Duodenal mucosa (tissue), 2 donors: ENCODE measurements around the gene RPS6KA4.
"Not testable (repeated sequence)": the region's sequence is repeated elsewhere in the genome, so short reads cannot be mapped to it uniquely, and the experiment has no call there.

Experiments used
- H3K27ac ChIP-seq: one replicate; pipeline ENCODE4 v1.7.0; 2013; ENCODE audit warnings: low read depth, low read length
- H3K27me3 ChIP-seq, 2 donors: one replicate each; pipeline ENCODE4 v1.7.0; 2013; ENCODE audit warnings: low read length in 2 of 2, control low read depth in 1 of 2; ENCODE audit not compliant: insufficient read depth in 2 of 2, control insufficient read depth in 1 of 2
- H3K36me3 ChIP-seq, 2 donors: one replicate each; pipeline ENCODE4 v1.7.0; 2013; ENCODE audit warnings: low read length in 2 of 2, control low read depth in 1 of 2; ENCODE audit not compliant: insufficient read depth in 2 of 2, control insufficient read depth in 1 of 2
- H3K4me1 ChIP-seq, 2 donors: one replicate each; pipeline ENCODE4 v1.7.0; 2013; ENCODE audit warnings: low read length in 2 of 2, control low read depth in 1 of 2; ENCODE audit not compliant: insufficient read depth in 2 of 2, control insufficient read depth in 1 of 2
- H3K4me3 ChIP-seq, 2 donors: one replicate each; pipeline ENCODE4 v1.7.0; 2013; ENCODE audit warnings: low read length in 2 of 2, low read depth in 1 of 2
- H3K9ac ChIP-seq, 2 donors: one replicate each; pipeline ENCODE4 v1.7.0; 2013; ENCODE audit warnings: low read length in 2 of 2, low read depth in 1 of 2
- H3K9me3 ChIP-seq, 2 donors: one replicate each; pipeline ENCODE4 v1.7.0; 2013; ENCODE audit warnings: low read length in 2 of 2, control low read depth in 1 of 2; ENCODE audit not compliant: control insufficient read depth in 1 of 2

The RPS6KA4 gene

DNA sequence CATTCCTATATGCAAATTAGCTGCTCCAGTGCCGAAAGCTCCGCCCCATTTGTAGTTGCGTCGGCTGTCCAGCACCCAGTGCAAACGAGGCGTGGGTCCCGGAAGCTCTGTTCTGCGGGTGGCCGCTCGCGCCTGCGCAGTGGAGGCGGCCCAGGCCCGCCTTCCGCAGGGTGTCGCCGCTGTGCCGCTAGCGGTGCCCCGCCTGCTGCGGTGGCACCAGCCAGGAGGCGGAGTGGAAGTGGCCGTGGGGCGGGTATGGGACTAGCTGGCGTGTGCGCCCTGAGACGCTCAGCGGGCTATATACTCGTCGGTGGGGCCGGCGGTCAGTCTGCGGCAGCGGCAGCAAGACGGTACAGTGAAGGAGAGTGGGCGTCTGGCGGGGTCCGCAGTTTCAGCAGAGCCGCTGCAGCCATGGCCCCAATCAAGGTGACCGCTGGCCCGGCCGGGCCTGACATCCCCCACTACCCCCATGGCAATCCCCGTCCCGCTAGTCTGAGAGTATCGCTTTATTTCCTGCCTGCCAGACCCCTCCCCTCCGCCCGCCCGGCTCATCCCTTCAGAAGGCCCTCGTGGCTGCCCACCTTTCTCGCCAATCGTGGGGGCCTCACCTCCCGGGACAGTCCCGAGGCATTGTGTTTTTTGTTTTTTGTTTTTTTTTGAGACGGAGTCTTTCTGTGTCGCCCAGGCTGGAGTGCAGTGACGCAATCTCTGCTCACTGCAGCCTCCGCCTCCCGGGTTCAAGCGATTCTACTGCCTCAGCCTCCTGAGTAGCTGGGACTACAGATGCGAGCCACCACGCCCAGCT, 40.8 kb upstream of the RPS6KA4 start, which contains the start of gene PRDX5:
TSS of gene PRDX5 (plus strand) at position 161 of the 805 bp plus-strand sequence. CDS start at position 256, 95 bp downstream.
- no peaks in the 10 kb centered on the region for H3K9me3 ChIP-seq
- H3K27ac ChIP-seq = peak within 1 kb of the TSS; percentile 98
- peaks cover 37 to 56% of the 10 kb centered on the region in 2 donors for H3K4me1 ChIP-seq
- peaks cover 21 to 34% of the 10 kb centered on the region in 2 donors for H3K36me3 ChIP-seq
- peak within 1 kb of the TSS; percentile 75 to 87 for H3K4me3 ChIP-seq
- no peaks in the 10 kb centered on the region for H3K27me3 ChIP-seq
- H3K9ac ChIP-seq = peak within 1 kb of the TSS; percentile 79 to 95

DNA sequence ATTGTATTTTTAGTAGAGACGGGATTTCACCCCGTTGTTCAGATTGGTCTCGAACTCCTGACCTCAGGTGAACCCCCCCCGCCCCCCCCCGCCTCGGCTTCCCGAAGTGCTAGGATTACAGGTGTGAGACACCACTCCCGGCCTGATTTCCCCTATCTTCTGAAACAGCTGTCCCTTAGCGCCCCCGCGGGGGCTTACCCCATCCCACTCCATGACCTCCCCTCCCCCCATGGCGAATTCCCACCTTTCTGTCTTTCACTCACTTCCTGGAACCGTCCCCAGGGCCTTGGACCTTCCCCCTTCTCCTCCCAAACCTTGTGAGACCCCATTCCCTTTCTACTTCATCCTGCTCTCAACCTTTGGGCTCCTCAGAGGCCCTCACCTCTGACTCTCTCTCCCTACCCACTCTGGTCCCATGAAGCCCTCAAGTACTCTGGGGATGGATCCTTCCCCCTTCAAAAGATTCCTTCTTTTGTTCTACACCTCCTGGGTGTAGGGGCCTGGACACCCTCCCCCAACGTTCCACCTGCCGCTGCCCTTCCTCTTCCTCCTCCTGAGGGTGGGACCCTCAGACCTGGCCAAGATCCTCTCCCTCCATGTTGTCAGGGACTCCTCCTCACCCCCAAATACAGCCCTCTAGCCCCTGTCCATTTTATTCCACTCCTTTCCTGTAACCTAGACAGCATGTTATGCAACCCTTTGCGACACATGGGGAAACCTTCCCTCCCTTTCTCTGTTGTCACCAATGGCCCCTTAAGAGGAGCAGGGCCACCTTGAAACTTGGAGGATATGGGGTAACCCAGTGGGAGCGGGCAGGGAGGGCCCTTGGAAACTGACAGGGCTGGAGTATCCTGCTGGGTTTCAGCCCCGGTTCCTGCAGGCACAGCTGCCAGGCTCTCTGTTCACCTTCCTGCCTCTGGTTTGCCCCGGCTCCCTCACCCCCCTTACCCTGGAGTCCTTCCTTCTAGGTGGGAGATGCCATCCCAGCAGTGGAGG, 39.9 kb upstream of the RPS6KA4 start:
- Histone ChIP-seq H3K9ac (peak overlapping the region; percentile 79 to 95), H3K4me1 (peaks cover 34 to 52% of the 10 kb centered on the region in 2 donors), H3K27ac (peak overlapping the region; percentile 98), H3K4me3 (peak overlapping the region; percentile 75 to 87), H3K36me3 (peaks cover 21 to 29% of the 10 kb centered on the region in 2 donors), H3K9me3 (no peaks in the 10 kb centered on the region), H3K27me3 (no peaks in the 10 kb centered on the region)

DNA sequence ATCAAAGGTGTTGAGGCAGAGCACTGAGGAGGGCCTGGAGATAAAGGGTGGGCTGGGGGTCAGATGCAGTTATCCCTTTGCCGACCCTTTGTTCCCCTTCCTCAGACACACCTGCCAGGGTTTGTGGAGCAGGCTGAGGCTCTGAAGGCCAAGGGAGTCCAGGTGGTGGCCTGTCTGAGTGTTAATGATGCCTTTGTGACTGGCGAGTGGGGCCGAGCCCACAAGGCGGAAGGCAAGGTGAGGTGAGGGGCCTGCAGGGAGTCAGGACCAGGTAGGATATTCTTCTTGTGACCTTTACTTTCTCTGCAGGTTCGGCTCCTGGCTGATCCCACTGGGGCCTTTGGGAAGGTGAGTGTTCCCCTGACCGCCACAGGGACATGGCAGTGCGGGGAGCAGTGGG, 38.4 kb upstream of the RPS6KA4 start:
- Histone ChIP-seq H3K36me3 (peaks cover 8 to 14% of the 10 kb centered on the region in 2 donors), H3K4me1 (peaks cover 28 to 41% of the 10 kb centered on the region in 2 donors), H3K27ac (no peak overlapping the region), H3K4me3 (no peak overlapping the region), H3K9ac (no peak overlapping the region), H3K27me3 (no peaks in the 10 kb centered on the region), H3K9me3 (no peaks in the 10 kb centered on the region)

DNA sequence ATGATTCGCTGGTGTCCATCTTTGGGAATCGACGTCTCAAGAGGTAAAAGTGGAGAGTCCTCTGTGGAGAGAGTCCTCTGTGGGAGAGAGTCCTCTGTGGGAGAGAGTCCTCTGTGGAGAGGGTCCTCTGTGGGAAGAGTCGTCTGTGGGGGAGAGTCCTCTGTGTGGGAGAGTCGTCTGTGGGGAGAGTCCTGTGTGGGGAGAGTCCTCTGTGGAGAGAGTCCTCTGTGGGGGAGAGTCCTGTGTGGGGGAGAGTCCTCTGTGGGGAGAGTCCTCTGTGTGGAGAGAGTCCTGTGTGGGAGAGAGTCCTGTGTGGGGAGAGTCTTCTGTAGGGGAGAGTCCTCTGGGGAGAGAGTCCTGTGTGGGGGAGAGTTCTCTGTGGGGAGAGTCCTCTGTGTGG, 37.9 kb upstream of the RPS6KA4 start:
- H3K9me3 ChIP-seq = no peaks in the 10 kb centered on the region
- H3K4me1 ChIP-seq = peaks cover 27 to 39% of the 10 kb centered on the region in 2 donors
- H3K27ac ChIP-seq = no peak overlapping the region

DNA sequence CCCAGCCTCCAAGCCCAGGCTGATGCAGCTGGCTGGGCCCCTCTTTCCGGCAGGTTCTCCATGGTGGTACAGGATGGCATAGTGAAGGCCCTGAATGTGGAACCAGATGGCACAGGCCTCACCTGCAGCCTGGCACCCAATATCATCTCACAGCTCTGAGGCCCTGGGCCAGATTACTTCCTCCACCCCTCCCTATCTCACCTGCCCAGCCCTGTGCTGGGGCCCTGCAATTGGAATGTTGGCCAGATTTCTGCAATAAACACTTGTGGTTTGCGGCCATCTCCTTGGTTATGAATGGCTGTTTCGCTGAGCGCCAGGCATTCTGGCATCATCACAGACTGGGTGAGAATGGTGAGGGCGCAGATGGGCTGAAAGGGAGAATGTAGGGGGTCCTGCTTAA, 37.4 kb upstream of the RPS6KA4 start:
- peaks cover 23 to 34% of the 10 kb centered on the region in 2 donors for H3K4me1 ChIP-seq
- H3K9me3 ChIP-seq = no peaks in the 10 kb centered on the region
- no peaks in the 10 kb centered on the region for H3K27me3 ChIP-seq
- peak overlapping the region; percentile 32 for H3K27ac ChIP-seq
- peaks cover 4 to 6% of the 10 kb centered on the region in 2 donors for H3K36me3 ChIP-seq
- H3K9ac ChIP-seq = peak overlapping the region; percentile 39 to 47
- no peak overlapping the region for H3K4me3 ChIP-seq

More for the DNA sequence above, 37.9 kb upstream of the RPS6KA4 start:
- Histone ChIP-seq H3K9ac (peak overlapping the region; percentile 39 to 47), H3K4me3 (no peak overlapping the region), H3K27me3 (no peaks in the 10 kb centered on the region), H3K36me3 (peaks cover 6 to 9% of the 10 kb centered on the region in 2 donors)

DNA sequence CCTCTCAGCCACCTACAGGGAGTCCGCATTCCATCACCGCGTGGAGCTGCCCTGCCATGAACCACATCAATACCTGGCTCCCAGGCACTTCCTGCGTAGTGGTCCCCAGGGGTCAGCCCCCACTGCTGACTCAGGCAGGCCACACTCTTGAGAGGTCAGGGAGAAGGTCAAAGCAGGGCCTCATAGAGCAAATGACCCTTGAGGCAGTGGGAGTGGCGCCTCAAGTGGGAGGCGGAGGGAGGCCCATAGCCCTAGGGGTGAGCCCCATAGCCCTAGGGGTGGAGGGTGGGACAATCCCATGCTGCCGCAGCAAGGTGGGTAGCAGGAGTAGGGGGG, 36.1 kb upstream of the RPS6KA4 start:
- Histone ChIP-seq H3K27ac (no peak overlapping the region), H3K4me3 (no peak overlapping the region), H3K9me3 (no peaks in the 10 kb centered on the region), H3K27me3 (no peaks in the 10 kb centered on the region), H3K9ac (no peak overlapping the region), H3K4me1 (peaks cover 23 to 33% of the 10 kb centered on the region in 2 donors), H3K36me3 (peaks cover 4 to 6% of the 10 kb centered on the region in 2 donors)

DNA sequence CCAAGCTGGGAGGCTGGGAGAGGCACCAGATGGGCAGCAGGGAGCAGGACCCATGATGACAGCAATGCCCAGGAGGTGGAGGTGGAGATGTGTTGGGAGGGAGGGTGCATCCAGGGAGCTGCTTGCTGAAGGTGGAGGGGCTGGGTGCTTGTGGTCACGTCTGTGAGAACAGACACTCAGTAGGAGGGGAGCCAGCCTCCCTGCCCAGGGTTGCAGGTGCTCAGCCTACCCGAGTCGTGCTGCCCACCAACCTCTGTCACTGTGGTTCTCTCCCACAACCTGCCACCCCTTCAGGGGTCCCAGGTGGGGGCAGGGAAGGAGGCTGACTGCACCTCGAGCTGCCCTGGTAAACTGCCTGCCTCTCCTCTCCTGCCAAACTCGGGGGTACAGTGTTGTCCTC, 35.6 kb upstream of the RPS6KA4 start:
- Histone ChIP-seq H3K36me3 (peaks cover 4 to 6% of the 10 kb centered on the region in 2 donors), H3K4me3 (no peak overlapping the region), H3K9ac (no peak overlapping the region), H3K27ac (no peak overlapping the region), H3K27me3 (no peaks in the 10 kb centered on the region), H3K4me1 (peaks cover 23 to 35% of the 10 kb centered on the region in 2 donors), H3K9me3 (no peaks in the 10 kb centered on the region)

DNA sequence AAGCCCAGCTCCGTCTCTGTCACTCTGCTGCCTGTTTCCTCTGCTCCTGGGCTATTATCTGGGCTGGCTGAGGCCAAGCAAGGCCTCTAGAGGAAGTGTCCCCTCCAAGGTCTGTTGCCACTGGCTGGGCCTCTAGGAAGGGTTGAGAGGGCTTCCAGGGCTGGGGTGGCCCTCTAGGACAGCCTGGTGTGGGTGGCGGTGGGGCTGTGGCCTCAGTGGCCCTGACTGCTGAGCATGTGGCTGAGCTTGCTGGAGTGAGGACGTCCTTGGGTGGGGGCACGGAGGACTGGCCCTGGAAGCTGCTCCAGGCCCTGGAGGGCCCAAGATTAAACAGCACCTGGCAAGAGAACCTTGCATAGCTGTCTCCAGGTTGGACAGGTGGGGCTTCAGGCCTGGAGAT, 35.0 kb upstream of the RPS6KA4 start:
- not testable (repeated sequence) for H3K9me3 ChIP-seq, H3K4me3 ChIP-seq, H3K27ac ChIP-seq, H3K36me3 ChIP-seq, H3K9ac ChIP-seq, H3K27me3 ChIP-seq
- H3K4me1 ChIP-seq = peaks cover 21 to 33% of the 10 kb centered on the region in 2 donors

DNA sequence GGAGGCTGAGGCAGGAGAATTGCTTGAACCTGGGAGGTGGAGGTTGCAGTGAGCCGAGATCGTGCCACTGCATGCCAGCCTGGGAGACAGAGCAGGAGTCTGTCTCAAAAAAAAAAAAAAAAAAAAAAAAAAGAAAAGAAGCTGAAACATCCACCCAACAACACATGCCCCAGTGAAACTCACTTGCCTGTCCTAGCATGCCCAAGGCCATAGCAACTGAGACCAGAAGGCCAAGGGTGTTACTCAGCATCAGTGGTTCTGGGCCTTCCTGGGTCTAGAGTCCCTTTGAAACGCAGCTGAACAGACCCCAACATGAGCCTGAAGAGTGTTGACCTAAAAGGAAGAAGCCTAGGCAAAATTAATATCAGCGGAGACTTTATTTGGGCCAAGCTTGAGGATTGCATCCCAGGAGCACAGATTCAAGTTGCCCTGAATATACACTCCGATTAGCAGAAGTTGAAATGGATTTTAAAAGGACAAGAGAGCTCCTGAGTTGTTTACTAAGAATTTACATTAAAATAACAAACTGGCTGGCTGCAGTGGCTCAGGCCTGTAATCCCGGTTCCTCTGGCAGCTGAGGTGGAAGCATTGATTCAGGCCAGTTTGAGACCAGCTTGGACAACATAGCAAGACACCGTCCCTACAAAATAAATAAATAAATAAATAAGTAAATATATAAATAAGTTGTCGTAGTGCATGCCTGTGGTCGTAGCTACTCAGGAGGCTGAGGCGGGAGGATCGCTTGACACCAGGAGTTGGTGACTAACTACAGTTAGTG, 34.1 kb upstream of the RPS6KA4 start:
- Histone ChIP-seq H3K4me3 (no peak overlapping the region), H3K27me3 (no peaks in the 10 kb centered on the region), H3K4me1 (peaks cover 23 to 35% of the 10 kb centered on the region in 2 donors), H3K27ac (no peak overlapping the region), H3K36me3 (peaks cover 4 to 6% of the 10 kb centered on the region in 2 donors), H3K9ac (no peak overlapping the region), H3K9me3 (no peaks in the 10 kb centered on the region)
